GM13977 (cell line): Measurements from ENCODE around the gene TRIAP1.

Experiments
- DNase-seq: peaks from one replicate; pipeline ENCODE4 v3.0.0; 2012; ENCODE audit warnings: low spot score
- CTCF ChIP-seq: IDR thresholded peaks from 2 replicates; pipeline ENCODE4 v1.5.1; 2012; ENCODE audit warnings: mild to moderate bottlenecking, control low read depth; ENCODE audit not compliant: insufficient read depth; ENCODE audit errors: extremely low read depth, missing control alignments
- in situ Hi-C: fragments of 300-500 bp; cut with MboI; formaldehyde crosslinking; loops from one replicate; pipeline ENCODE4 v1.12.0; 2022; ENCODE audit warnings: low sequenced_read_pairs, low pct_unique_long_range_greater_than_20kb, mixed read lengths, inconsistent platforms; ENCODE audit not compliant: unreplicated experiment

Gene TRIAP1

GRCh38 chr12:120413901-120414695, 32.1 kb downstream of the TRIAP1 start:
- in situ Hi-C loops: no loop called here
- no peak for TF ChIP-seq CTCF
- DNase-seq: no peak

- in situ Hi-C loops: no loop called here
- DNase-seq: no peak
- TF ChIP-seq CTCF: no peak
Observed at GRCh38 chr12:120412421-120412820, 33.8 kb downstream of the TRIAP1 start.

GRCh38 chr12:120408771-120409170, 37.4 kb downstream of the TRIAP1 start:
- in situ Hi-C loops: no loop called here
- no peak for TF ChIP-seq CTCF
- DNase-seq: no peak

- DNase-seq: no peak
- no peak for TF ChIP-seq CTCF
- in situ Hi-C loops: no loop called here
Observed at GRCh38 chr12:120406553-120406952, 39.6 kb downstream of the TRIAP1 start.

GRCh38 chr12:120406069-120406468, 40.1 kb downstream of the TRIAP1 start:
- in situ Hi-C loops: no loop called here
- no peak for DNase-seq
- TF ChIP-seq CTCF: no peak

GRCh38 chr12:120404271-120404670, 41.9 kb downstream of the TRIAP1 start:
- in situ Hi-C loops: no loop called here
- TF ChIP-seq CTCF: no peak
- no peak for DNase-seq
